ENCODE data around the gene MEIOSIN.
A peak's percentile ranks its signal among the peaks of the same experiment; 100 is the strongest.
"Not testable (repeated sequence)": the region's sequence is repeated elsewhere in the genome, so short reads cannot be mapped to it uniquely, and the experiment has no call there.

Gene MEIOSIN

DNA sequence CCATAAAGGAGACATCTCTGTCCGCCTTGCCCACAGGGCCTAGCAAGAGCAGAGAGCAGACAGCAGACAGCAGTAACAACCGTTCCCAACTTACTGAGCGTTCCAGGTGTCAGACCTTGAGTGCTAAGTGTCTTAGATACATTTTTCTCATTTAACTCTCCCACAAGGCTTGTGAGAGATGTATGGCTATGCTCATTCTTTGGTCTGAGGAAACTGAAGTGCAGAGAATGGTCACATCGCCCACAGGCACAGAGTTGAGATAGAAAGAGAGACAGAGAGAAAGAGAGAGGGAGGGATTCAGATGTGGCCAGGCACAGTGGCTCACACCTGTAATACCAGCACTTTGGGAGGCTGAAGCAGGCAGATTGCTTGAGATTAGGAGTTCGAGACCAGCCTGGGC is 14.3 kb downstream of the MEIOSIN start:
- Histone ChIP-seq H3K36me3 (no peaks in the 10 kb centered on the region), H3K4me2 (no peak overlapping the region), H3K9me3 (no peaks in the 10 kb centered on the region), H3K27me3 (no peaks in the 10 kb centered on the region), H3K4me3 (no peak overlapping the region), H4K20me1 (no peaks in the 10 kb centered on the region), H3K9ac (no peak overlapping the region), H3K4me1 (no peaks in the 10 kb centered on the region), H3K27ac (no peak overlapping the region)
- TF ChIP-seq Cebpa-rat (IDR thresholded peaks at IDR 0.05) = no peak

DNA sequence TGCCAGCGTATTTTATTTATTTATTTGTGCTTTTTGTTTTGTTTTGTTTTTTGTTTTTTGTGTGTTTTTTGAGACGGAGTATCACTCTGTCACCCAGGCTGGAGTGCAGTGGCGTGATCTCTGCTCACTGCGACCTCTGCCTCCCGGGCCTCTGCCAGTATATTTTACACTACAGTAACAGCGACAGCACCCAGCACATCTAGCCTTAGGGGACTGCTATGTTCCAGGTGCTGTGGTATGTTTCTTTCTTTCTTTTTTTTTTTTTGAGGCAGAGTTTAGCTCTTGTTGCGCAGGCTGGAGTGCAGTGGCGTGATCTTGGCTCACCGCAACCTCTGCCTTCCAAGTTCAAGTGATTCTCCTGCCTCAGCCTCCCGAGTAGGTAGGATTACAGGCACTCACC is 18.2 kb downstream of the MEIOSIN start:
- not testable (repeated sequence) for H3K4me2 ChIP-seq, H3K4me3 ChIP-seq, H3K9ac ChIP-seq, H3K9me3 ChIP-seq, H3K27me3 ChIP-seq, H3K4me1 ChIP-seq, H3K27ac ChIP-seq, H3K36me3 ChIP-seq, H4K20me1 ChIP-seq

DNA sequence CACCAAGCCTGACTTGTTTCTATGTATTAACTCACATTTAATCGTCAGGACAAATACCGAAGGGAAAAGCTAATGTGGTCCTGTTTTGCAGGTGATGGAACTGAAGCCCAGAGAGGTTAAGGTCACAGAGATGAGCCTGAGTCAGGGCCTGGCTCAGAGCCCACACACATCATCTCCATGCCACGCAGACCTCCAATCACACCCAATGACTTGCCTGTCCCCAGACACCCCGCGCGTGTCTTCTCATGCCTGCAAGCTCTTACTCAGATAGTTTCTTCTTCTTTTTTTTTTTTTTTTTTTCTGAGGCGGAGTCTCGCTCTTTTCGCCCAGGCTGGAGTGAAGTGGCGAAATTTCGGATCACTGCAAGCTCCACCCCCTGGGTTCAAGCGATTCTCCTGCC is 19.4 kb downstream of the MEIOSIN start:
- H3K9ac ChIP-seq = no peak overlapping the region
- H3K27ac ChIP-seq = no peak overlapping the region
- no peaks in the 10 kb centered on the region for H4K20me1 ChIP-seq
- H3K4me3 ChIP-seq = no peak overlapping the region
- H3K36me3 ChIP-seq = no peaks in the 10 kb centered on the region
- no peak for TF ChIP-seq Cebpa-rat (IDR thresholded peaks at IDR 0.05)
- no peaks in the 10 kb centered on the region for H3K27me3 ChIP-seq
- H3K4me1 ChIP-seq = peaks cover 8% of the 10 kb centered on the region
- H3K9me3 ChIP-seq = no peaks in the 10 kb centered on the region
- no peak overlapping the region for H3K4me2 ChIP-seq

DNA sequence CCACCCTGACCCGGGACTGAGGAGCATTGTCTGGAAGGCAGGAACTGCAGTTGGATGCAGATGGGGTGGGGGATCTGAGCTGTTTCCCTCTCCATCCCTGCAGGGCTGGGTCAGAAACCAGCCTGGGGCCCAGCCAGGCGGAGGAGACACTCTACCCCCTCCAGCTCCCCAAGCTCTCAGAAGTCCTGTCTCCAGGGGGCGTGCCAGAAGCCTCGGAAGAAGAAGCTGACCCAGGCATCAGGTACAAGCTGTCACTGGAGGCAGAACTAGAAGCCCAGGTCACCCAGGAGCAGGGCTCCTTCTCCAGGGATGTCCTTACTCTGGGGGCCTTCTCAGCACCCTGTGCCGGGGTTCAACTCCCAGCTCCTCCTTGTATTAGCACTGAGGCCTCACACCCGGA is 20.3 kb downstream of the MEIOSIN start:
- H3K9ac ChIP-seq = no peak overlapping the region
- H4K20me1 ChIP-seq = no peaks in the 10 kb centered on the region
- no peak overlapping the region for H3K4me3 ChIP-seq
- peak overlapping the region; percentile 25 for H3K4me2 ChIP-seq
- H3K27me3 ChIP-seq = no peaks in the 10 kb centered on the region
- H3K9me3 ChIP-seq = no peaks in the 10 kb centered on the region
- H3K36me3 ChIP-seq = no peaks in the 10 kb centered on the region
- H3K4me1 ChIP-seq = peaks cover 8% of the 10 kb centered on the region
- H3K27ac ChIP-seq = no peak overlapping the region
- TF ChIP-seq Cebpa-rat (IDR thresholded peaks at IDR 0.05) = no peak

DNA sequence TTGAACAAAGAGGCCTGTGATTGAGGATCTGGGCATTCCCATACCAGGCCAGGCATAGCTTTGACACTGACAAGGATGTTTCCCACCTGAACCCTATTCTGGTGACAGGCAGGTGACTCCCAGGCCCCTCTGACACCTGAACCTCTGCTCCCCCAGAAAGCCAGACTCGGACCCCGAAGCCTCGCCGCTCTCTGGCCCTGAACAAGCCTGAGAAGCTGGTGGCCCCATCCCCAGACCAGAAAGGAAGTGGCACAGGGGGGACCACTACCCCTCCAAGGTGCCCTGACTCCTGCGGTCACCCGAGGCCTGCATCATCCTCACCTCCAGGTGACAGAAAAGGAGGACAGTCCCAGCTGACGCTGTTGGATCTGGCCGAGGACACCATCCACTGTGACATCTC is 21.1 kb downstream of the MEIOSIN start:
- no peak overlapping the region for H3K4me2 ChIP-seq
- no peaks in the 10 kb centered on the region for H3K9me3 ChIP-seq
- H3K27me3 ChIP-seq = no peaks in the 10 kb centered on the region
- TF ChIP-seq Cebpa-rat (IDR thresholded peaks at IDR 0.05) = no peak
- peaks cover 8% of the 10 kb centered on the region for H3K4me1 ChIP-seq
- no peaks in the 10 kb centered on the region for H4K20me1 ChIP-seq
- H3K4me3 ChIP-seq = no peak overlapping the region
- no peaks in the 10 kb centered on the region for H3K36me3 ChIP-seq
- H3K9ac ChIP-seq = no peak overlapping the region
- no peak overlapping the region for H3K27ac ChIP-seq

DNA sequence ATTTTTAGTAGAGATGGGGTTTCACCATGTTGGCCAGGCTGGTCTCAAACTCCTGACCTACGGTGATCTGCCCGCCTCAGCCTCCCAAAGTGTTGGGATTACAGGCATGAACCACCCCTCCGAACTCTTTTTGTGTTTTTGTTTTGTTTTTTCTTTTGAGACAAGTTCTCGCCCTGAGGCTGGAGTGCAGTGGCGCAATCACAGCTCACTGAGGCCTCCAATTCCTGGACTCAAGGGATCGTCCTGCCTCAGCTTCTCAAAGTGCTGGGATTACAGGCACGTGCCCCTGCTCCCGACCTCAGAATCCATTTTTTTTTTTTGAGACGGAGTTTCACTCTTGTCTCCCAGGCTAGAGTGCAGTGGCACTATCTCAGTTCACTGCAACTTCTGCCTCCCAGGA is 24.5 kb downstream of the MEIOSIN start:
- H3K4me2 ChIP-seq = no peak overlapping the region
- H3K27me3 ChIP-seq = no peaks in the 10 kb centered on the region

DNA sequence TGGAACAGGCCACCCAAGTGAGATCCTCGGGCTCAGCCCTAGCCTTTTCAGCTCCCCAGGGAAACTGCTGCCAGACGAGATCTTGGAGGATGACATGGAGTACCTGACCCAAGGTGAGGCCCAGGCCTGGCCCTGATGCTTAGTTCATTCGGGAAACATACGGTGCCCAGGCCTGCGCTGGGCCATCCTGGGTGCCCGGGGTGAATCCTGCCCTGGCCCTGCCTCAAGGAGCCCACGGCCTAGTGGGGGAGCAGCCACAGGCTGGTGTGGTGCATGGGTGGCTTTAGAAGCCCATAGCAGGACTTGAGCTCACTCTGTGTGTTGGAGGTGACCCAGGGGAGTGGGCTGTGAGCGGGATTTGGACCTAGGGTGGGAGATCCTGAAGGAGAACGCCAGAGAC is 25.7 kb downstream of the MEIOSIN start:
- no peaks in the 10 kb centered on the region for H3K36me3 ChIP-seq
- no peak overlapping the region for H3K27ac ChIP-seq
- no peak overlapping the region for H3K4me3 ChIP-seq
- H3K9ac ChIP-seq = no peak overlapping the region
- no peaks in the 10 kb centered on the region for H3K9me3 ChIP-seq
- no peak for TF ChIP-seq Cebpa-rat (IDR thresholded peaks at IDR 0.05)
- no peaks in the 10 kb centered on the region for H3K27me3 ChIP-seq
- peaks cover 27% of the 10 kb centered on the region for H3K4me1 ChIP-seq
- H3K4me2 ChIP-seq = no peak overlapping the region
- H4K20me1 ChIP-seq = no peaks in the 10 kb centered on the region

More for the DNA sequence above, 24.5 kb downstream of the MEIOSIN start:
- Histone ChIP-seq H3K9me3 (no peaks in the 10 kb centered on the region), H4K20me1 (no peaks in the 10 kb centered on the region), H3K4me1 (peaks cover 22% of the 10 kb centered on the region), H3K4me3 (no peak overlapping the region), H3K9ac (no peak overlapping the region), H3K27ac (no peak overlapping the region), H3K36me3 (no peaks in the 10 kb centered on the region)
- TF ChIP-seq Cebpa-rat (IDR thresholded peaks at IDR 0.05) = no peak

DNA sequence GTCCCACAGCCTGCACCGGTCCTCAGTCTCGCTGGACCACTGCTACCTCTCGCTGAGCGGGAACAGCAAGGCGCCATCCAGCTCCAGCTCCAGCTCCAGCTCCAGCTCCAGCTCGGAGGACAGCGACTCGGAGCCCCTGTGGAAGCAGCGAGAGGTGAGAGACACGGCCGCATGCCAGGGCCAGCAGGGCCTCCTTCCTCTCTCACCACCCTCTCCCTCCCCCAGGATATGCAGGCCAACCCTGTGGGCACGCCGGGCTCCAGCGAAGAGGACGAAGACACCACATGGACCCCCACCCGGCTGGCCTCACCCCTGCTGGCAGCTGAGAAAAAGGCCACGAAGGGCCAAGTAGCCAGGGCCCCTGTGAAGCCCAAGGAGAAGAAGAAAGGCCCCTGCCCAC is 28.5 kb downstream of the MEIOSIN start:
- no peak for TF ChIP-seq Cebpa-rat (IDR thresholded peaks at IDR 0.05)
- Histone ChIP-seq H3K9me3 (no peaks in the 10 kb centered on the region), H4K20me1 (no peaks in the 10 kb centered on the region; the same call in 1 of the 2 replicates), H3K4me1 (peaks cover 40% of the 10 kb centered on the region), H3K36me3 (no peaks in the 10 kb centered on the region), H3K9ac (no peak overlapping the region), H3K27me3 (0 out of 2 replicates have a peak, but pooled peaks cover under 1% of the 10 kb centered on the region), H3K27ac (peak overlapping the region; percentile 55; the same call in 1 of the 2 replicates), H3K4me3 (no peak overlapping the region), H3K4me2 (peak overlapping the region; percentile 54)

DNA sequence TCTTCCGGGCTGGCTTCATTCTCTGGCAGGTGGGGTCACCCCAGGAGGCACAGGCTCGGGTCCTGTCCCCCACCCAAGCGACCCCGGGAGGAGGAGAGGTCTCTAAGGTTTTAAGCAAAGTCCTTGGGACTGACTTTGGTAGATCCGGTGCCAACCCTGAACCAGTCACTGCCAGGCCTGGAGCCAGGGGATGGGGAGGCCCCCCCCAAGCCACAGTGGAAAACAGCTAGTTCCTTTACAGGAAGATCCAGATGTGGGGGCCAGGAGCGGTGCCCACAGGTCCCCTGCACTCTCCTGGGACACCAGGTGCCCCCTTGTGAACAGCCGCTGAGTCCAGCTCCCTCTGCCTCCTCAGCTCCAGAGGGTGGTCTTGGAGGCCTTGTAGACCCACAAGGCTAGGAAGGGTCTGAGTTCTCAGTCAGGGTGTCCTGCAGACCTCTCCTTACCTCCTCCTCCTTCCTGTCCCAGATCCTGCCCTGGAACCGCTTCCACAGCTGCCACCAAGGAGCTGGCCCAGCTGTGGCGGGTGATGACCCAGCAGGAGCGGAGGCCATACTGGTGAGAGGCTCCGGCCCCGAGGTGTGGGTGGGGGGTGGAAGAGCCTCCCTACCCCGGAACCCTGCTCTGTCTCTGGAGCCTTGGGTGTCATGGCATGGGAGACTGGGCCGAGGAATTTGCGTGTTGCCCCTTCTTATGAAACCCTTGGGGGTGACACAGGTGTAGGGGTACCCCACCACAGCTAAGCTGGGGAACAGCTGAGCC is 29.8 kb downstream of the MEIOSIN start:
- Histone ChIP-seq H3K4me1 (peaks cover 54% of the 10 kb centered on the region), H3K27me3 (peaks cover 14% of the 10 kb centered on the region), H4K20me1 (no peaks in the 10 kb centered on the region; the same call in 1 of the 2 replicates), H3K9me3 (no peaks in the 10 kb centered on the region), H3K36me3 (no peaks in the 10 kb centered on the region), H3K4me2 (peak overlapping the region; percentile 54), H3K4me3 (no peak overlapping the region), H3K9ac (no peak overlapping the region), H3K27ac (peak overlapping the region; percentile 30; the same call in 1 of the 2 replicates)
- no peak for TF ChIP-seq Cebpa-rat (IDR thresholded peaks at IDR 0.05)

DNA sequence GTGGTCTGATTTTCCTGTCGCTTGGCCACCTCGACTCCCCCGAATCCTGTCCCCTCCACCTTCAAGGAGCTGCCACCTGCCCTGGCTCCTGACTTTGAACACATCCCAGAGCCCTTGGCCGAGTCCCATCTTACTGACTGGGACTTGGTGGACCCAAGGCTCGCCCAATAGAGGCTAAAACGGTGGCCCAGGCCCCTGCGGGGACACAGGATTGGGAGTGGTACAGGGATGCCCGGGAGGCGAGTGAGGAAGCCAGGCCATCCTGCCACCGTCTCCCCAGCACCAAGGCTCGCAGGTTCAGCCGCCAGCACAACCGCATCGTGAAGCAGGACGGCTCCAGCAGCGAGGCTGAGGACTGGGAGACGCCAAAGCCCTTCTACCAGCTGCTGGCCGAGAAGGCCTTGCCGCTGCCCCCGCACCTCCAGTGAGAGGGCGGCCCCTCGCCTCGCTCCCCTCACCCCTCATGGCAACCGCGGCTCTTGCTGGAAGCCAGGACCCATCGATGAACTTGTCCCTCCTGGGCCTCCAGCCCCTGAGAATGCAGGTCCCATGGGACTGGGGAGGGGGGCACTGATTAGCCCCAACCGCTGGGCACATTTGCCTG is 30.6 kb downstream of the MEIOSIN start:
- no peaks in the 10 kb centered on the region for H3K36me3 ChIP-seq
- H3K27ac ChIP-seq = no peak overlapping the region
- H4K20me1 ChIP-seq = no peaks in the 10 kb centered on the region; the same call in 1 of the 2 replicates
- no peak overlapping the region for H3K9ac ChIP-seq
- H3K4me1 ChIP-seq = peaks cover 57% of the 10 kb centered on the region
- H3K9me3 ChIP-seq = no peaks in the 10 kb centered on the region
- no peak overlapping the region for H3K4me3 ChIP-seq
- no peak for TF ChIP-seq Cebpa-rat (IDR thresholded peaks at IDR 0.05)
- H3K4me2 ChIP-seq = peak overlapping the region; percentile 54
- peaks cover 19% of the 10 kb centered on the region for H3K27me3 ChIP-seq
